Measurements from ENCODE around the gene PACS2.

Gene PACS2

GRCh38 chr14:105397350-105397931 is 82.9 kb downstream of the PACS2 start:
- no peak overlapping the region for H2BK5ac ChIP-seq (ENCODE audit: low read depth, low read length, poor library complexity, severe bottlenecking)
- no peak overlapping the region for H3K27ac ChIP-seq (ENCODE audit: low read length, poor library complexity, severe bottlenecking)
- H2AK5ac ChIP-seq (ENCODE audit: low read length, severe bottlenecking) = peak overlapping the region; percentile 11
- H3K79me1 ChIP-seq (replicated peaks; ENCODE audit: low read length, poor library complexity, severe bottlenecking) = peaks cover 20% of the 10 kb centered on the region
- H3K9me3 ChIP-seq (ENCODE audit: control insufficient read depth, low read length) = no peaks in the 10 kb centered on the region
- peak overlapping the region; percentile 87 for H2AFZ ChIP-seq (ENCODE audit: low read depth, low read length)
- 98% methylated on average over 13 of the region's 13 CpGs for WGBS
- peak overlapping the region; percentile 93 for H3K9ac ChIP-seq (ENCODE audit: low read length)
- no peak overlapping the region for H3K14ac ChIP-seq (ENCODE audit: low read length in 2 of 2)
- peak overlapping the region in 1 of 2 experiments; percentile 92 for H3K4me3 ChIP-seq (ENCODE audit: insufficient read depth in 1 of 2, low read depth in 1 of 2, low read length in 2 of 2)
- peak overlapping the region; percentile 71 for H4K8ac ChIP-seq (ENCODE audit: low read length)
- H3K23ac ChIP-seq (ENCODE audit: low read length in 2 of 2) = no peak overlapping the region
- H3K36me3 ChIP-seq (ENCODE audit: control insufficient read depth in 1 of 2, insufficient read depth in 2 of 2, low read depth in 1 of 2, low read length in 2 of 2) = peaks cover 32 to 51% of the 10 kb centered on the region in 2 experiments
- H2BK15ac ChIP-seq (ENCODE audit: low read depth, poor library complexity, severe bottlenecking) = no peak overlapping the region
- H3K4ac ChIP-seq (ENCODE audit: low read depth in 1 of 2, low read length in 2 of 2) = peak overlapping the region; percentile 9 to 55
- H3K4me2 ChIP-seq (ENCODE audit: low read length, poor library complexity, severe bottlenecking) = no peak overlapping the region
- DNase-seq = no peak
- H2BK120ac ChIP-seq (ENCODE audit: low read depth, low read length) = no peak overlapping the region
- peak overlapping the region; percentile 36 for H4K91ac ChIP-seq (ENCODE audit: low read length)
- H3K18ac ChIP-seq (ENCODE audit: low read depth in 1 of 2, low read length in 2 of 2) = no peak overlapping the region
- H2BK12ac ChIP-seq (ENCODE audit: low read length in 2 of 2) = peak overlapping the region in 1 of 2 experiments; percentile 2
- peaks cover 21% of the 10 kb centered on the region for H3K4me1 ChIP-seq (ENCODE audit: control insufficient read depth, insufficient read depth, low read depth, low read length)
- no peaks in the 10 kb centered on the region for H3K27me3 ChIP-seq (ENCODE audit: control insufficient read depth in 1 of 2, insufficient read depth in 1 of 2, low read length in 2 of 2)

- peaks cover 28 to 43% of the 10 kb centered on the region in 2 experiments for H3K36me3 ChIP-seq (ENCODE audit: control insufficient read depth in 1 of 2, insufficient read depth in 2 of 2, low read depth in 1 of 2, low read length in 2 of 2)
- no peaks in the 10 kb centered on the region for H3K27me3 ChIP-seq (ENCODE audit: control insufficient read depth in 1 of 2, insufficient read depth in 1 of 2, low read length in 2 of 2)
- 24% methylated on average over 73 of the region's 77 CpGs for WGBS
- H3K4me2 ChIP-seq (ENCODE audit: low read length, poor library complexity, severe bottlenecking) = peak within 1 kb of the TSS; percentile 93
- peak within 1 kb of the TSS; percentile 93 for H3K9ac ChIP-seq (ENCODE audit: low read length)
- H3K4me1 ChIP-seq (ENCODE audit: control insufficient read depth, insufficient read depth, low read depth, low read length) = peaks cover 21% of the 10 kb centered on the region
- peak within 1 kb of the TSS; percentile 98 for H4K8ac ChIP-seq (ENCODE audit: low read length)
- H2AFZ ChIP-seq (ENCODE audit: low read depth, low read length) = peak within 1 kb of the TSS; percentile 87
- H3K23ac ChIP-seq (ENCODE audit: low read length in 2 of 2) = no peak within 1 kb of the TSS
- H4K91ac ChIP-seq (ENCODE audit: low read length) = peak within 1 kb of the TSS; percentile 87
- H2BK15ac ChIP-seq (ENCODE audit: low read depth, poor library complexity, severe bottlenecking) = peak within 1 kb of the TSS; percentile 12
- H3K4me3 ChIP-seq (ENCODE audit: insufficient read depth in 1 of 2, low read depth in 1 of 2, low read length in 2 of 2) = peak within 1 kb of the TSS; percentile 65 to 92
- H3K18ac ChIP-seq (ENCODE audit: low read depth in 1 of 2, low read length in 2 of 2) = peak within 1 kb of the TSS; percentile 85 to 88
- H3K27ac ChIP-seq (ENCODE audit: low read length, poor library complexity, severe bottlenecking) = no peak within 1 kb of the TSS
- peak; percentile 65 for DNase-seq
- no peak within 1 kb of the TSS for H2BK5ac ChIP-seq (ENCODE audit: low read depth, low read length, poor library complexity, severe bottlenecking)
- H3K79me1 ChIP-seq (replicated peaks; ENCODE audit: low read length, poor library complexity, severe bottlenecking) = peaks cover 20% of the 10 kb centered on the region
- H3K14ac ChIP-seq (ENCODE audit: low read length in 2 of 2) = peak within 1 kb of the TSS; percentile 45 to 87
- H2BK120ac ChIP-seq (ENCODE audit: low read depth, low read length) = peak within 1 kb of the TSS; percentile 89
- H3K4ac ChIP-seq (ENCODE audit: low read depth in 1 of 2, low read length in 2 of 2) = peak within 1 kb of the TSS; percentile 95
- peak within 1 kb of the TSS in 1 of 2 experiments; percentile 68 for H2BK12ac ChIP-seq (ENCODE audit: low read length in 2 of 2)
- no peaks in the 10 kb centered on the region for H3K9me3 ChIP-seq (ENCODE audit: control insufficient read depth, low read length)
- peak within 1 kb of the TSS; percentile 81 for H2AK5ac ChIP-seq (ENCODE audit: low read length, severe bottlenecking)
These were observed 83.6 kb downstream of the PACS2 start, which contains the start of gene TEX22 for GRCh38 chr14:105398044-105398725. Gene TEX22 (plus strand): TSS chr14:105398538. CDS start chr14:105399341, 803 bp downstream.

DNA sequence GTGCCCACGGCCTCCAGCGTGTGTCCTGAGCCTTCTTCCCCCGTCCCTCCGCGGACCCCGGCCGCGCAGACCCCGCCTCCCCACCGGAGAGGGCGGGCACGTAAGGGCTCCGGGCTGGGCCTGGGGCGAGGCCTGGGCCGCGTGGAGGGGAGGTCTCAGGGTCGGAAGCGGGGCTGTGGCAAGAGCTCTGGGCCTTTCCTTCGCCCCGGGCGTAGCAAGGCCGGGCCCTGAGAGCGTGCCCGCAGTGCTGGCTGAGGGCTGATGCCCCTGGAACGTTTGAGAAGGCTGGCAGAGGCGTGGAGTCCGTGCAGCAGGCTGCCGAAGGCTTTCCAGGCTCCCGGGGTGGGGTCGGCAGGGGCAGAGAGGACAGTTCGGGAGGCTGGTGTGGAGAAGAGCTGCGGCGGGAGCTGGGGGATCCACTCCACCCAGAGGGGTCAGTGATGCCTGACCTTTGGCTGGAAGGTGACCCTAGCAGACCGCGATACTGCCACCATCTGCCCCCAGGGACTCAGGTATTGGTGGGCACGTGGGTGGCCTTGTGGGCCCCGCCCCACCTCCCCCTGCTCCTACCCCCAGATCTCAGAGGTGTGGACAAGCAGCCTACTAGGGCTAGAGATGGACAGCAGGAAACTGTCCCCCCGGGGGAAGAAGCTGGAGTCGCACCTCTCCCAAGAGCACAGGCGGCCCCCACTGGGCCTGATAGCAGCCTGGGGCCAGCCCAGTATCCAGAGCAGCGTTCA is 84.3 kb downstream of the PACS2 start:
- Histone ChIP-seq H4K91ac (ENCODE audit: low read length) (peak overlapping the region; percentile 87), H3K79me1 (replicated peaks; ENCODE audit: low read length, poor library complexity, severe bottlenecking) (peaks cover 20% of the 10 kb centered on the region), H3K9ac (ENCODE audit: low read length) (peak overlapping the region; percentile 93), H3K4ac (ENCODE audit: low read depth in 1 of 2, low read length in 2 of 2) (peak overlapping the region; percentile 95), H3K27ac (ENCODE audit: low read length, poor library complexity, severe bottlenecking) (no peak overlapping the region), H3K23ac (ENCODE audit: low read length in 2 of 2) (no peak overlapping the region), H3K4me1 (ENCODE audit: control insufficient read depth, insufficient read depth, low read depth, low read length) (peaks cover 21% of the 10 kb centered on the region), H3K18ac (ENCODE audit: low read depth in 1 of 2, low read length in 2 of 2) (peak overlapping the region; percentile 77 to 88), H2BK15ac (ENCODE audit: low read depth, poor library complexity, severe bottlenecking) (peak overlapping the region; percentile 12), H3K27me3 (ENCODE audit: control insufficient read depth in 1 of 2, insufficient read depth in 1 of 2, low read length in 2 of 2) (no peaks in the 10 kb centered on the region), H2AK5ac (ENCODE audit: low read length, severe bottlenecking) (peak overlapping the region; percentile 81), H3K4me2 (ENCODE audit: low read length, poor library complexity, severe bottlenecking) (peak overlapping the region; percentile 93), H3K9me3 (ENCODE audit: control insufficient read depth, low read length) (no peaks in the 10 kb centered on the region), H4K8ac (ENCODE audit: low read length) (peak overlapping the region; percentile 98), H2BK120ac (ENCODE audit: low read depth, low read length) (peak overlapping the region; percentile 71), H3K36me3 (ENCODE audit: control insufficient read depth in 1 of 2, insufficient read depth in 2 of 2, low read depth in 1 of 2, low read length in 2 of 2) (peaks cover 26 to 41% of the 10 kb centered on the region in 2 experiments), H2BK5ac (ENCODE audit: low read depth, low read length, poor library complexity, severe bottlenecking) (no peak overlapping the region), H2AFZ (ENCODE audit: low read depth, low read length) (peak overlapping the region; percentile 87), H3K14ac (ENCODE audit: low read length in 2 of 2) (peak overlapping the region; percentile 35 to 87), H3K4me3 (ENCODE audit: insufficient read depth in 1 of 2, low read depth in 1 of 2, low read length in 2 of 2) (peak overlapping the region; percentile 65 to 92), H2BK12ac (ENCODE audit: low read length in 2 of 2) (peak overlapping the region in 1 of 2 experiments; percentile 68)
- no peak for DNase-seq
- WGBS = 59% methylated on average over 41 of the region's 41 CpGs

- no peak overlapping the region for H3K4ac ChIP-seq (ENCODE audit: low read depth in 1 of 2, low read length in 2 of 2)
- H2BK5ac ChIP-seq (ENCODE audit: low read depth, low read length, poor library complexity, severe bottlenecking) = no peak overlapping the region
- H2AK5ac ChIP-seq (ENCODE audit: low read length, severe bottlenecking) = no peak overlapping the region
- no peak overlapping the region for H3K14ac ChIP-seq (ENCODE audit: low read length in 2 of 2)
- peak overlapping the region; percentile 93 for H3K4me2 ChIP-seq (ENCODE audit: low read length, poor library complexity, severe bottlenecking)
- no peak overlapping the region for H3K18ac ChIP-seq (ENCODE audit: low read depth in 1 of 2, low read length in 2 of 2)
- H3K4me1 ChIP-seq (ENCODE audit: control insufficient read depth, insufficient read depth, low read depth, low read length) = peaks cover 19% of the 10 kb centered on the region
- H3K27ac ChIP-seq (ENCODE audit: low read length, poor library complexity, severe bottlenecking) = no peak overlapping the region
- peaks cover 26 to 36% of the 10 kb centered on the region in 2 experiments for H3K36me3 ChIP-seq (ENCODE audit: control insufficient read depth in 1 of 2, insufficient read depth in 2 of 2, low read depth in 1 of 2, low read length in 2 of 2)
- peak overlapping the region; percentile 93 for H3K9ac ChIP-seq (ENCODE audit: low read length)
- H3K23ac ChIP-seq (ENCODE audit: low read length in 2 of 2) = no peak overlapping the region
- no peaks in the 10 kb centered on the region for H3K9me3 ChIP-seq (ENCODE audit: control insufficient read depth, low read length)
- peak overlapping the region; percentile 12 for H2BK15ac ChIP-seq (ENCODE audit: low read depth, poor library complexity, severe bottlenecking)
- H4K8ac ChIP-seq (ENCODE audit: low read length) = no peak overlapping the region
- H3K27me3 ChIP-seq (ENCODE audit: control insufficient read depth in 1 of 2, insufficient read depth in 1 of 2, low read length in 2 of 2) = no peaks in the 10 kb centered on the region
- no peak overlapping the region for H4K91ac ChIP-seq (ENCODE audit: low read length)
- peaks cover 20% of the 10 kb centered on the region for H3K79me1 ChIP-seq (replicated peaks; ENCODE audit: low read length, poor library complexity, severe bottlenecking)
- WGBS = 98% methylated on average over 8 of the region's 8 CpGs
- no peak overlapping the region for H2BK120ac ChIP-seq (ENCODE audit: low read depth, low read length)
- peak overlapping the region in 1 of 2 experiments; percentile 92 for H3K4me3 ChIP-seq (ENCODE audit: insufficient read depth in 1 of 2, low read depth in 1 of 2, low read length in 2 of 2)
- H2BK12ac ChIP-seq (ENCODE audit: low read length in 2 of 2) = peak overlapping the region in 1 of 2 experiments; percentile 37
- H2AFZ ChIP-seq (ENCODE audit: low read depth, low read length) = no peak overlapping the region
- DNase-seq = no peak
These were observed 84.9 kb downstream of the PACS2 start for GRCh38 chr14:105399466-105399775.

All from mesenchymal stem cell (in vitro differentiated cells and primary cell).